Right ventricle myocardium superior (tissue), 1 donor: Measurements from ENCODE around the gene SCLY. TPM values are rescaled to one million over a fixed set of nuclear protein-coding genes. Genes with fewer than 3 reads are reported as not detected.
"Not testable (repeated sequence)": the region's sequence is repeated elsewhere in the genome, so short reads cannot be mapped to it uniquely, and the experiment has no call there.

Experiments used
- ATAC-seq: fragments of 200-7000 bp; cut with Tn5 transposase; one replicate; pipeline ENCODE4 v1.9.1; 2020; ENCODE audit warnings: mild to moderate bottlenecking; ENCODE audit not compliant: poor library complexity
- DNase-seq: peaks from one replicate; pipeline ENCODE4 v3.0.0-alpha.2; 2020
- intact Hi-C: fragments of 100-400 bp; cut with DNase I; formaldehyde crosslinking; loops from one replicate; pipeline ENCODE4 v1.11.2; 2022
- total RNA-seq: library from RNA; stranded (reverse); fragmentation: NEBNext Ultra II Directional; extraction: Animal tissue kit (Norgen Biotek cat#: 25700); gene quantifications from one replicate; pipeline ENCODE4 v1.2.1, GENCODE V29; 2021
- donor health status: DM: no; HTN: yes; CAD: no; lungs with severe emphysema.

Gene SCLY
- total RNA-seq, 1 donor from 2014 or later = 8.6 TPM

DNA sequence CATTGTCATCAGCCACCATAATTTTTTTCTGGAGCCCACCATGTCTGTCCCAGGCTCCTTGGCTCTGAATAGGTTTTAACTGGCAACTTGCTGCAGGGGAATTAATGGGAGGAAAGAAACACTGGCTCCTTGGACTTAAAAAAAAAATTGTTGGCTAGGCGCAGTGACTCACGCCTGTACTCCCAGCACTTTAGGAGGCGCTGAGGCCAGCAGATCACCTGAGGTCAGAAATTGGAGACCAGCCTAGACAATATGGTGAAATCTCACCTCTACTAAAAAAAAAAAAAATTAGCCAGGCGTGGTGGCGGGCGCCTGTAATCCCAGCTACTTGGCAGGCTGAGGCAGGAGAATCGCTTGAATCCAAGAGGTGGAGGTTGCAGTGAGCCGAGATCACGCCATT, 26.8 kb upstream of the SCLY start:
- DNase-seq, intact Hi-C loops, ATAC-seq: not testable (repeated sequence)

DNA sequence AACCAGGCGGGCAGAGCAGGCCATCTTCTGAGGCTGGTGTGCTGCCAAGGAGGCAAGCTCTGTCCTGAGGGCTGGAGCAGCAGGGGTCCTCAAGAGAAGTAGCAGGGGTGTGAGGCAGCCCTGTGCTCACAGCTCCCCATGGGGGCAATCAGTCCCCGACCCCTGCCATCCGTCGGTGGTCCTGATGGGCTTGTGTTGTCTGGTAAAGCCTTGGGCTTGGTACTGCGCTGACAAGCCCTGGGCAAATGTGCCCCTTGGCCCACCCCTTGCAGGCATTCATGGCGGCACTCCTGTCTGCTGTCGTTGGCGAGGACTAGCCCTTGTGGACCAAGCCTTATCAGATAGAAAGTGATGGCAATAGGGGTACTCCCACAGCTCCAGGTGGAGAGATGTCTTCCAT, 22.6 kb upstream of the SCLY start:
- intact Hi-C loops = no loop called here
- ATAC-seq = no peak

DNA sequence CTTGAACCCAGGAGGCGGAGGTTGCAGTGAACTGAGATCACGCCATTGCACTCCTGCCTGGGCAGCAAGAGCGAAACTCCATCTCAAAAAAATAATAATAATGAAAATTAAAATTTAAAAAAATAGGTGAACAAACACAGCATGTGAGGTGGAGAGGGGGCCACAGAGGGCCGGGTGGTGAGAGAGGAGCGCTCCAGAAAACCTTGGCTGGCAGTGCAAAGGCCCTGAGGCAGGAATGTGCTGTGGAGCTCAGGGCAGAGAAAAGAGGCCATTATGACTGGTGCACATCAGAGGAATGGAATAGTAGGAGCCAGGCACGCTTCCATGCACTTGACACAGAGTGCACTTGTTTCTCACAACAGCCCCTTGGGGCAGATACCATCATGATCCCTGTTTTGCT, 21.6 kb upstream of the SCLY start:
- intact Hi-C loops = no loop called here
- DNase-seq (no peak), ATAC-seq (no peak)

More for the DNA sequence above, 22.6 kb upstream of the SCLY start:
- DNase-seq = no peak

DNA sequence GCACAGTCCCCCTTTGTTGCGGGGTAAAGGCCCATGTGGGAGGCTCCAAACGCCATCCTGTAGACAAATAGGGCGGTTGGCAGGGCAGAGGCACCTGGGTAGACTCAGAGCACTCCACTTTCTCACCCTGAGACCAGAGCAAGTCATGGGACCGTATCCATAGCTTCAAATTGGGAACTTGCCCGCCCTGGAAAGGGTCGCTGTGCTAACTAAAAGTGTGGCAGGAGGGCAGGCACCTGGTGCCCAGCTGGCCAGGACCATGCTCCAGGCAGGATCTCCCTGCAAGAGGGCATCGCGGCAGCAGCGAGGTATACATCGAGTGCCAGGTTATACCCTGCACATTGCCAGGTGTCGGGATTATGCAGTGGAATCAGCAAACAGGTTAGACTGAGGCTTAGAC, 20.8 kb upstream of the SCLY start:
- no peak for ATAC-seq
- DNase-seq = no peak
- intact Hi-C loops = no loop called here

DNA sequence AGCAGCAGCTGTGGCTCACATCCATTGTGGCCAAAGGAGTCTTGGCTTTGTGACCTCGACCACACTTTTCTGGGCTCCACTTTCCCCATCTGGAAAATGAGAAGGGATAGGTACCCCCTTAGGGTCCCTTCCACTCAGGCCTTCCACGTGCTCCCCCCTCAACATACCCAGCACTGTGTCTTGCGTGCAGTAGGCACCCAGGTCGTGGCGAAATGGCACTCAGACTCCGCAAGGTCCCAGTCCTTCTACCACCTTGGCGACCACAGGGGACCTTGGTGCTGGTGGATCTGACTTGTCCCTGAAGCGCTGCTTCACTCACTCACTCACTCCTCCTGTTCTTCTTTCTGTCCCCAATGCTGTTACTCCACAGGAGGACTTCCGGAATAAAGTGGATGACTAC, 19.9 kb upstream of the SCLY start:
- DNase-seq (no peak), ATAC-seq (no peak)
- intact Hi-C loops = no loop called here

DNA sequence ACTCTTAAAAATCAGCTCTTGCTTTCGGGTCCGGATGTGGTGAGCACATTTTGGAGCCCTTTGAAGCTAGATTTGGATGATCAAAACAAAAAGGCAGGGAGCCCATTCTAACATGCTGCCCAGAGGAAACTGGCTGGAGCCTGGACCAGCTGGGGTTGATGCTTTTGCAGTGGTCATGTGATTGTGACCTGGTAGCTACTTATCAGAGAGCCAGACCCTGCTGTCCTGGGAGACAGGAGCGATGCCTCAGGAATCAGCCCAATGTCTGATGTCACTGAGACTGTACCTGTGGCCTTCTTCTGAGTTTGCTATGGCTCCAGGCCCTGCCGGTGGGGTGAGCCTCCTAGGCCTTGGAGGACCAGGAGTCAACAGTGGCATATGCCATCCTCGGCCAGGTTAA, 18.7 kb upstream of the SCLY start:
- intact Hi-C loops = no loop called here
- ATAC-seq (no peak), DNase-seq (no peak)

DNA sequence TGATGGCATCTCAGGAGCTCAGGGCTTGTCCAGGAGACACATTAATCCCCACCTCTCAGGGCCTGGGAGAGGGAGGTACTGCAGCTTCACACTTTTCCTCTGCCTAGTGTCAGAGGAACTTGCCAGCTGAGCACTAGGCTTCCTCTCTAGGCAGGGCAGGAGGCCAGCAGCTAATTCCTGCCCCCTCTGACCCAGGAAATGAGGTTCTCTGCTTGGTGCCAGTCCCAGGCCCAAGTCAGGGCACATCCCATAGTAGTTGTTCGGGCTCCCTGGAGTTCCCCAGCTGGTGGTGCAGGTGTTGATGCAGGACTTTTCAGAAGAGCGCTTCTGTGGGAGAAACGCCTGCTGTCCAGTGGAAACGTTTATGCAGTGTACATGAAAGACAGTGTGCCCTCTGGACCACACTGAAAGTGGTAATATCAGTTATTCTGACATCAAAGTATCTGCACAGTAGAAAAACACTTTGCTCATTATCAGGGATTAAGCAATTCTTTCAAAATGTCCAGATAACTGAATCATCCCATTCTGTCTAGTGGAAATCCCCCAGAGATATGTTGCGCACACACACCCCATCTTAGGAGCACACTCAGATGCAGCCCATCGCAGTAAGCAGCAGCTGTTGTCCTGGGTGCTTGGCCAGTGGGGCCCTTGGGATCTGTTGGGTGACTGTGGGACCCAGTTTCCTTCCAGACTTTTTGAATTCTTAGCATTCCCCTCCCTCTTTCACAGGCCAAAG, 17.8 kb upstream of the SCLY start:
- intact Hi-C loops = no loop called here
- ATAC-seq (peak; percentile 76), DNase-seq (no peak)

DNA sequence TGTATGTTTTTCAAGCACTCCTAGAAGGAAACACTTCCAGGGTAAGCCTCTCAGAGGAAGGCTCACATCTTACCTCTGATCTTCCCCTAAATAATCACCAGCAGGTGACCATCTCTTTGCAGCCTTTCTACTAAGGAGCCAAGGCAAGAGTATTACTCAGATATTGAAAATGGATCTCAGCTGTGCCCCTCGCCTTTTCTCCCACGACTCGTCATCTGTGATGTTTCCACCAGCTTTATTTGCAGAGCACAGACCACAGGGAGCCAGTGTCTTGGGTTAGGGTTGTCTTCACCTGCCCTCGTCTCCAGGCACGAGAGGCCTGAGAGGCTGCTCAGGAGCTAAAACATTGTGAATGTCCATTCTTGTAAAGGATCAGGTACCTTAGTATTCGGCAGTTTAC, 16.9 kb upstream of the SCLY start:
- DNase-seq (no peak), ATAC-seq (no peak)
- intact Hi-C loops = no loop called here

DNA sequence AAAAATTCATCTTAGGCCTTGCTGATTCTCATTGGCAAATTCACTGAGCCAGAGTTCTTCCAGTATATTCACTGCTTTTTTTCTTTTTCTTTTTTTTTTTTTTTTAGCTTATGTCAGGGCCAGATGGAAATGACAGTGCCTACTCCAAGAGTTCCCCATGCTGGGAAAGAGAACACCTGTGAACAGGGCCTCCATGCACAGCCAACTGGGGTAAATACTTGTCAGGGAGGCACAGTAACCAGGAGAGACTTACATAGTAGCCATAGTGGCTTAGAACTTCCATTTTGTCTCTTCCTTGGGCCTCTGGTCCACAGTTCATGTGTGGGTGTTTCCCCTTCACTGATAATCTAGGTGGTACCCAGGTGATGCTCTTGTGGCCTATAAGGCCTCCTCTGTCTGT, 15.2 kb upstream of the SCLY start:
- ATAC-seq (no peak), DNase-seq (no peak)
- intact Hi-C loops = no loop called here

DNA sequence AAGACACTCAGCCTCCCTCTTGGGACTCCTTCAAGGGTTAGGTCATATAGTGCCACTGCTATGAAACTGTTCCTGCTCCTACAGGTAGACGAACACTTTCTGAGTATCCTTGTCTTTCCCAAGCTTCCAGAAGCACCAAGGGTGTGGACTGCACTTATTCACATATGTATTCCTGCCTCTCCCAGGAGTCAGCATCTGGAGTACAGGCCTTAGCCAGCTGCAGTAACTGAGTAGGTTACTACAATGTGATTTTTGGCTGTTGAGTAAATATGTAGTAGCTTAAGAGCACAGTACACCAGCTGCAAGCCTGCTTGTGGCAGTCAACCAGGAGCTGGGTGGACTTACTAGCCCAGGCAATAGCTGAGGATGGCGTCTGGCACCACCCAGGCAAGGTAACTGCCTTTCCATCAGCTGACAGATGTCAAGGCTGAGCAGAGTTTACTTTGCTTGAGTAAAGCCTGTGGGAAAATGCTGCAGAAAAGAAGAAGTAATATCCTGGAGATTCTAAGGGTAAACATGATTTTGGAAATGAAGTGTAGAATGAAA, 14.0 kb upstream of the SCLY start:
- intact Hi-C loops = no loop called here
- ATAC-seq (no peak), DNase-seq (no peak)

DNA sequence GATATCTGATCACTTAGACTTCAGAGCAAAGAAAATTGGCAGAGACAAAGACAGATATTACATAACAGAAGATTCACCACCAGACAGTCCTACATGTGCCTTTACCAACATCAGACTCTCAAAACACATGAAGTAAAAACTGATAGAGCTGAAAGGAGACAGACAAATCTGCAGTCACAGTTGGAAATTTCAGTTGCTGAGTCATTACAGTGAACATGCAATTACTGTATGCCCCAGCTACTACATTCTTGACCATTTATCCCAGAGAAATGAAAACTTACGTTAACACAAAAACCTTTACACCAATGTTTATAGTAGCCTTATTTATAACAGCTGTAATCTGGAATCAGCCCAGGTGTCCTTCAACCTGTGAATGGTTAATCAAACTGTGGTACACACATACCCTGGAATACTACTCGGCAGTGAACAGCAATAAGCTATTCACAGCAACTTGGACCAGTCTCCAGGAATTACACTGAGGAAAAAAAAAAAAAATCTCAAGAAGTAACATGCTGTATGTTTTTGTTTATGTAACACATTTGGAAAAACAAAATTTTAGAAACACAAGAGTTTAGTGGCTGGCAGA, 7.5 kb upstream of the SCLY start:
- ATAC-seq (no peak), DNase-seq (no peak)
- intact Hi-C loops = no loop called here

DNA sequence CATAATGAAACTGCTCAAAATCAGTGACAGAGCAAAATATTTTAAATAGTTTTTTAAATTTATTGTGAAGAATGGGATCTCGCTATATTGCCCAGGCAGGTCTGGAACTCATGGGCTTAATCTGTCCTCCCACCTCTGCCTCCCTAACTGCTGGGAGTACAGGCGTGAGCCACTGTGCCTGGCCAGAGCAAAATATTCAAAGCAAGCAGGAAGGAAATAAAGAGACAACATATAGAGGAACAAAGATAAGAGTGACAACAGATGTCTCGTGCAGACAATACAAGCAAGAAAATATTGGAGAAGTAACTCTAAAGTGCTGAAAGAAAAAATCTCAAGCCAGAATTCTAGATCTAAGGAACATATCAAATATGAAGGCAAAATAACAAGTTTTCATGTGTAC, 5.0 kb upstream of the SCLY start:
- no peak for DNase-seq
- ATAC-seq = no peak
- intact Hi-C loops = no loop called here

DNA sequence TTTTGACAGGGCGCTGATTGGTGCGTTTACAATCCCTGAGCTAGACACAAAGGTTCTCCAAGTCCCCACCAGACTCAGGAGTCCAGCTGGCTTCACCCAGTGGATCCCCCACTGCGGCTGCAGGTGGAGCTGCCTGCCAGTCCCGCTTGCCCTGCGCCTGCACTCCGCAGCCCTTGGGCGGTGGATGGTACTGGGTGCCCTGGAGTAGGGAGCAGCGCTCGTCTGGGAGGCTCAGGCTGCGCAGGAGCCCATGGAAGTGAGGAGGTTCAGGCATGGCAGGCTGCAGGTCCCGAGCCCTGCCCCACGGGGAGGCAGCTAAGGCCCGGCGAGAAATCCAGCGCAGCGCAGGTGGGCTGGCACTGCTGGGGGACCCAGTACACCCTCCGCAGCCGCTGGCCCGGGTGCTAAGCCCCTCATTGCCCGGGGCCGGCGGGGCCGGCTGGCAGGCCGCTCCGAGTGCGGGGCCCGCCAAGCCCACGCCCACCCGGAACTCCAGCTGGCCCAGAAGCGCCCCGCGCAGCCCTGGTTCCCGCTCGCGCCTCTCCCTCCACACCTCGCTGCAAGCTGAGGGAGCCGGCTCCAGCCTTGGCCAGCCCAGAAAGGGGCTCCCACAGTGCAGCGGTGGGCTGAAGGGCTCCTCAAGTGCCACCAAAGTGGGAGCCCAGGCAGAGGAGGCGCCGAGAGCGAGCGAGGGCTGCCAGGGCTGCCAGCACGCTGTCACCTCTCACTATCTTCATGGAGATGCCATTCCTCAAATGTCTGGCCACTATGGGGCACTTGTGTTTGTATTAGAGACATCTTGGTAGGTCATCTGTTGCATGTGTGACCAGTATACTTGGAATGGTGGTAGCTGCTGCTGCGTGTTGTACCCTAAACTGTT, 2.9 kb upstream of the SCLY start:
- ATAC-seq, intact Hi-C loops, DNase-seq: not testable (repeated sequence)

DNA sequence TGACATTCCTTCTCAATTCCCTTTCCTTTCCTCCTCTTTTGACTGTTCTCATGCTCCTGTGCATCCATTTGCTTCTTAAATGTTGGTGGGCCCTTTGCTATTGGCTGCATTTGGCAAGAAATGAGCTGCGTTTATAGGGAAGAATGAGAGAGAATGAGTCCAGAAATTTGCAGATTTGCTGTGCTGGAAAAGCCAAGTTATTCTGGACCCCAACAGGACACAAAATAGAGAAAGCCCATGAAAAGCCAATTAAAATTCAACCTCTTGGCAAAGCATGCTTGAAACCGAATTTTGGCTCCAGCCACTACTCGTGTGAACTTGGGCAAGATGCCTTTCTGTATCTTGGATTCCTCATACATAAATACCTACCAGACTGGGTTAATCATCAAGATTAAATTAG, 1.3 kb upstream of the SCLY start:
- DNase-seq (no peak), ATAC-seq (no peak)
- intact Hi-C loops = no loop called here

DNA sequence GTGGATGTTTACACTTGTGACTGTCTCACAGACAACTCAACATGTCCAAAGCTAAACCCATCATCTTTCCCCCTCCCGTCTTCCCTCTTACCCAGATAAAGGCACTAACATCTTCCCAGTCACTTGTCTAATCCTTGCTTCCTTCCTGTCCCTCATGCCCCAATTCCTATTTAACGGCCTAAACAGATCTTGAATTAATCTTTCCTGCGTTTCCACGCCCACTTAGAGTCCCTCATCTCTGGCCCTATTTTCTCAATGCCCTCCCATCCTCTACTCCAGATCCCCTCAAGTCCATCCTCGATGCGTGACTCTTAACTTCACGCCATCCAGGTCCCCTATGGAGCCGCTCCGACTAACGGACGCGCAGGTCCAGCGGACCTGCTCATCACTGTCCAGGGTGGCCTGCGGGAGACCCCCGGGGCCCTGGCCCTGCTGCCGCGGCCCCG, 682 bp upstream of the SCLY start:
- DNase-seq (no peak), ATAC-seq (no peak)
- intact Hi-C loops = loop anchor here (10.0 kb wide), 1 partner anchor 205 kb away; no protein-coding TSS in a partner anchor

DNA sequence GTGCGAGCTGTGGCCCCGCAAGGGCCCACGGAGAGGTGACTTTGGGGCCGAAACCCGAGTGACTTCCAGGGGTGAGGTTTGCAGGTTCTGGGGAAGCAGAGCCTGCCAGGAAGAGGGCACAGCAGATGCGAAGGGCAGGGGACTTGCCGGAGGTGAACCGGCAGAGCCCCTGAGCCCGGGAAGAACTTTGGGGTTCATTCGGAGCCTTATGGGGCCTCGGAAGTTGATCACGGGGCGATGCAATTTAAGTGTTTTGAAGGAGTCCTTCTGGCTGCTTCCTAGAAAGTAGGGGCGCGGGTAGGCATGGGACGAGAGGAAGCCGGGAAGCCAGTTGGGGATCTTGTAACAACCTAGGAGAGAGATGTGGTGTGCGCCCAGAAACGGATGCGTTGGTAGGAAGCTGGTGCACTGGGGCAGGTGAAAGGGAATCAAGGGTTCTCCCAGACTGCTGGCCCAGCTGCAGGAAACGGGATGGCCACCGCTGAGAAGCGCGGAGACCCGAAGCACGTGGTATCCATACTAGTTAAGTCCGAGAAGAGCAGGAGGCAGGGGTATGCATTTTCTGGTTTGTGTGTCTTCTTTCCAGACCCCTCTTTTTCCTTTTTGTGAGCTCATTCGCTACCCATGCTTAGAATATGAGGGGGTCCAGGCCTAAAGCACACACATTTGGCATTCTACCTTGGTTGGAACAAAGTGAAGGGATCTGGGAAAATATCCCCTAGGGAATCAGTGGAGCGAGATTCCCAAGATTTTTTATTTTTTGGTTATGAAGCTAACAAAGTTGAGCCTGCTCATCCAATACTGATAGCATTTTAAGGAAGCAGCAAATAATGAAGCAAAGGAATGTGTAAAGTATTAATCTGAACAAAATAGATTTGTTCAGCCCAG, 758 bp downstream of the SCLY start:
- ATAC-seq = no peak
- intact Hi-C loops = loop anchor here (10.0 kb wide), 1 partner anchor 203 kb away; no protein-coding TSS in a partner anchor
- DNase-seq = no peak

DNA sequence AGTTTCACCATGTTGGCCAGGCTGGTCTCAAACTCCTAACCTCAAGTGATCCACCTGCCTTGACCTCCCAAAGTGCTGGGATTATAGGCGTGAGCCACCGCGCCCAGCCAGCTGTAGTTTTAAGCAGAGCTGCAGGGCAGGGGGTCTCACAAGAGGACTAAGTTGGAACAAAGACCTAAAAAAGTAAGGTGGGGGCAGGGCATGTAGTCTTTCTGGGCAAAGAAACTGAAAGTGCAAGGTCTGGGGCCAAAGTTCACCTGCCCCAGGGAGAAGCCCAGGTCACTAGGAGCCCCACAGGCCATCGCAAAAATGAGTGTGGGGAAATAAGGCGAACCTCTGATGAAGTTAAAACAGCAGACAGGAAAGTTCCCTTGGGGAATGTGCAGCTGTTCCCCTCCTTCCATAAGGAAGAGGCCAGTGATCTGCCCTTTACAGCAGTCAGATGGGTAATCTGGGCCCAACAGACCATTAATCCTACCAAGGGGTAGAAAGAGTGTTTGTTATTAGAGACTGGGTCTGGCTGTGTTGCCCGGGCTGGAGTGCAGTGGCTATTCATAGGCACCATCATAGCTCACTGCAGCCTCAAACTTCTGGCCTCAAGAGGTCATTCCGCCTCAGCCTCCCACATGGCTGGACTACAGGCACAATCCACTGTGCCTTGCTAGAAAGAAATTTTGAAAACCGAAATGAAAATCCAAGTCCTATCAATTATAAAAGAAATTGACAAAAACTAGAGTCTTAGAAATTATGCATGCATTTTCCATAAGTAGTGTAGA, 2.8 kb downstream of the SCLY start:
- no peak for ATAC-seq
- intact Hi-C loops = loop anchor here (10.0 kb wide), 1 partner anchor 201 kb away; no protein-coding TSS in a partner anchor
- no peak for DNase-seq

DNA sequence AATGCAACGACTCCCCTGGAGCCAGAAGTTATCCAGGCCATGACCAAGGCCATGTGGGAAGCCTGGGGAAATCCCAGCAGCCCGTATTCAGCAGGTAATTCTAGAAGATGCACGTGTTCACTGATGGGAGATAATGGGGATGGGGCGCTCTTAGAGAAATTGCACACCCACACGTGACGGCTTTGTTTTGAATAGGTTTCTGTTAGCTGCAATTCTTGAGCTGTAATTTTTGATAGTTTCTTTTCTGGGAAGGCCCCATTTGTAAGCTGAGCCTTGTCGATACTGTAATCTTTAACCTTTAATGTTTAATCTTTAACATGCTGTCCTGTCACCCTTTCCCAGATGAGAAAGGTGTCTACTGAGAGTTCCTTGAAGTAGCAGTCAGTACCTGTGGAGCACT, 3.6 kb downstream of the SCLY start:
- ATAC-seq (no peak), DNase-seq (no peak)
- intact Hi-C loops = loop anchor here (10.0 kb wide), 1 partner anchor 200 kb away; no protein-coding TSS in a partner anchor
